ENCODE data around the gene SLC31A1. TPM values are rescaled to one million over a fixed set of nuclear protein-coding genes. Genes with fewer than 3 reads are reported as not detected.

The SLC31A1 gene
- total and polyA plus RNA-seq, 3 donors from 2014 or later = 12.3 to 21.9 (median 15.3) TPM

GRCh38 chr9:113237026-113237425 lies 15.7 kb downstream of the SLC31A1 start:
- Histone ChIP-seq H3K4me3 (no peak overlapping the region), H3K9me3 (no peaks in the 10 kb centered on the region), H3K27ac (no peak overlapping the region), H3K4me1 (no peaks in the 10 kb centered on the region), H3K27me3 (no peaks in the 10 kb centered on the region), H3K36me3 (ENCODE audit: low read depth, missing control alignments) (no peaks in the 10 kb centered on the region)
- DNase-seq = no peak
- 78 to 91% methylated on average over 4 of the region's 4 CpGs for WGBS, 2 donors
- intact Hi-C loops (cut with DNase I; ENCODE audit: low total_unique reads) = no loop called here
- TF ChIP-seq CTCF (IDR thresholded peaks at IDR 0.05) (no peak), POLR2A (IDR thresholded peaks at IDR 0.05) (no peak)

GRCh38 chr9:113238202-113238858 lies 17.0 kb downstream of the SLC31A1 start:
- Histone ChIP-seq H3K4me1 (no peaks in the 10 kb centered on the region), H3K4me3 (no peak overlapping the region), H3K9me3 (no peaks in the 10 kb centered on the region), H3K27me3 (no peaks in the 10 kb centered on the region), H3K27ac (no peak overlapping the region), H3K36me3 (ENCODE audit: low read depth, missing control alignments) (no peaks in the 10 kb centered on the region)
- intact Hi-C loops (cut with DNase I; ENCODE audit: low total_unique reads) = no loop called here
- DNase-seq = no peak
- TF ChIP-seq POLR2A (IDR thresholded peaks at IDR 0.05) = no peak
- TF ChIP-seq CTCF (IDR thresholded peaks at IDR 0.05) = no peak
- 92 to 93% methylated on average over 10 of the region's 10 CpGs for WGBS, 2 donors

GRCh38 chr9:113238859-113239232 lies 17.5 kb downstream of the SLC31A1 start:
- Histone ChIP-seq H3K4me3 (no peak overlapping the region), H3K4me1 (no peaks in the 10 kb centered on the region), H3K9me3 (no peaks in the 10 kb centered on the region), H3K36me3 (ENCODE audit: low read depth, missing control alignments) (no peaks in the 10 kb centered on the region), H3K27ac (no peak overlapping the region), H3K27me3 (no peaks in the 10 kb centered on the region)
- TF ChIP-seq CTCF (IDR thresholded peaks at IDR 0.05) (no peak), POLR2A (IDR thresholded peaks at IDR 0.05) (no peak)
- intact Hi-C loops (cut with DNase I; ENCODE audit: low total_unique reads) = no loop called here
- 61 to 83% methylated on average over 4 of the region's 4 CpGs for WGBS, 2 donors
- DNase-seq = no peak

GRCh38 chr9:113241161-113241560 lies 19.8 kb downstream of the SLC31A1 start:
- Histone ChIP-seq H3K4me1 (no peaks in the 10 kb centered on the region), H3K9me3 (no peaks in the 10 kb centered on the region), H3K27ac (no peak overlapping the region), H3K36me3 (ENCODE audit: low read depth, missing control alignments) (no peaks in the 10 kb centered on the region), H3K27me3 (no peaks in the 10 kb centered on the region), H3K4me3 (no peak overlapping the region)
- no peak for TF ChIP-seq CTCF (IDR thresholded peaks at IDR 0.05)
- TF ChIP-seq POLR2A (IDR thresholded peaks at IDR 0.05) = no peak
- WGBS, 2 donors = 93 to 97% methylated on average over 2 of the region's 2 CpGs
- intact Hi-C loops (cut with DNase I; ENCODE audit: low total_unique reads) = no loop called here
- no peak for DNase-seq

DNA sequence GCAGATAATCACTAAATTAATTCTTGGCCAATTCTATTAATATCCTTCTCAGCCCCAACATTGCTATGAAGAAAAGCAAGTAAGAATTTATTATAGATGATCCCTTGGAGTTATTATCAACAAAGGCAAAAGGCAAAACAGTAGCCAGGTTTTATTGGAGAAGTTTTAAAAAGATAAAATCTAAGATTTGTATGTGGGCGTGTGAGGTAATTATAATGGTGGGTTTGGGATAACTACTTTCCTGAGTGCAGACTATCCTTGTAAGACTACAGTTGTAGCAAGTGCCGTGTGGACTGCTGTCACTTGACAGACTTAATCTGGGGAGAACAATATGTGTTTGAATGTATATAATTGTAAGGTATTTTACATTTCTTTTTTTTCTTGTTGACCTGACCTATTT lies 23.2 kb downstream of the SLC31A1 start:
- no peaks in the 10 kb centered on the region for H3K9me3 ChIP-seq
- H3K4me1 ChIP-seq = no peaks in the 10 kb centered on the region
- 83 to 94% methylated on average over 2 of the region's 2 CpGs for WGBS, 2 donors
- H3K27me3 ChIP-seq = no peaks in the 10 kb centered on the region
- TF ChIP-seq POLR2A (IDR thresholded peaks at IDR 0.05) = no peak
- no peaks in the 10 kb centered on the region for H3K36me3 ChIP-seq (ENCODE audit: low read depth, missing control alignments)
- no peak overlapping the region for H3K27ac ChIP-seq
- no peak for DNase-seq
- intact Hi-C loops (cut with DNase I; ENCODE audit: low total_unique reads) = no loop called here
- no peak overlapping the region for H3K4me3 ChIP-seq

Measured in testis (tissue), 3 donors.